Measurements from ENCODE around the gene TBX15. TPM values are rescaled to one million over a fixed set of nuclear protein-coding genes. Genes with fewer than 3 reads are reported as not detected.

TBX15 gene
- total RNA-seq, 1 experiment from 2014 or later, result 0.09 TPM

- POLR2A ChIA-PET, result interaction anchor here (0.7 kb wide), 2 partner anchors 268 to 505 kb away, joined by 3 to 4 read pairs; partner anchors contain the start of gene HSD3B1
These were observed 14.0 kb upstream of the TBX15 start for GRCh38 chr1:119002028-119002686.

GRCh38 chr1:119001181-119002027 lies 13.3 kb upstream of the TBX15 start:
- H3K4me1 Mint-ChIP-seq (ENCODE audit: insufficient read depth, unreplicated experiment), result peaks cover 9% of the 10 kb centered on the region
- ChIA-PET CTCF (interaction anchor here (0.6 kb wide), 1 partner anchor 160 kb away, joined by 3 read pairs; no protein-coding TSS in a partner anchor), POLR2A (interaction anchor here (0.5 to 0.7 kb wide), 2 partner anchors 505 to 786 kb away, joined by 3 to 4 read pairs; partner anchors contain the start of gene HSD3B1)
- H3K36me3 Mint-ChIP-seq (ENCODE audit: insufficient read depth, unreplicated experiment), result no peaks in the 10 kb centered on the region
- H3K4me3 Mint-ChIP-seq (ENCODE audit: unreplicated experiment), result peak overlapping the region; percentile 67
- intact Hi-C loops (cut with micrococcal nuclease), result loop anchor here (1.0 to 5.0 kb wide), 2 partner anchors 39 to 139 kb away; partner anchors contain the start of gene WARS2
- H3K27ac Mint-ChIP-seq (ENCODE audit: low read depth, unreplicated experiment), result peak overlapping the region; percentile 92
- BruUV-seq (replicated peaks), result TSS peak; percentile 74
- no peaks in the 10 kb centered on the region for H3K27me3 Mint-ChIP-seq (ENCODE audit: insufficient read depth, unreplicated experiment)
- DNase-seq (ENCODE audit: unreplicated experiment), result no peak
- no peak for TF ChIP-seq CTCF (IDR thresholded peaks at IDR 0.05; ENCODE audit: unreplicated experiment)
- no peaks in the 10 kb centered on the region for H3K9me3 Mint-ChIP-seq (ENCODE audit: unreplicated experiment)

More at GRCh38 chr1:119002028-119002686, 14.0 kb upstream of the TBX15 start:
- peak overlapping the region; percentile 67 for H3K4me3 Mint-ChIP-seq (ENCODE audit: unreplicated experiment)
- TF ChIP-seq CTCF (IDR thresholded peaks at IDR 0.05; ENCODE audit: unreplicated experiment), result no peak
- BruUV-seq (replicated peaks), result no TSS peak
- peak; percentile 95 for DNase-seq (ENCODE audit: unreplicated experiment)
- H3K27ac Mint-ChIP-seq (ENCODE audit: low read depth, unreplicated experiment), result peak overlapping the region; percentile 92
- intact Hi-C loops (cut with micrococcal nuclease), result loop anchor here (1.0 to 5.0 kb wide), 2 partner anchors 40 to 138 kb away; partner anchors contain the start of gene WARS2
- H3K4me1 Mint-ChIP-seq (ENCODE audit: insufficient read depth, unreplicated experiment), result peaks cover 9% of the 10 kb centered on the region
- H3K36me3 Mint-ChIP-seq (ENCODE audit: insufficient read depth, unreplicated experiment), result no peaks in the 10 kb centered on the region
- CTCF ChIA-PET, result interaction anchor here (0.7 kb wide), 1 partner anchor 10 kb away, joined by 3 read pairs; no protein-coding TSS in a partner anchor
- no peaks in the 10 kb centered on the region for H3K9me3 Mint-ChIP-seq (ENCODE audit: unreplicated experiment)
- H3K27me3 Mint-ChIP-seq (ENCODE audit: insufficient read depth, unreplicated experiment), result no peaks in the 10 kb centered on the region

- intact Hi-C loops (cut with micrococcal nuclease), result loop anchor here (5.0 kb wide), 1 partner anchor 38 kb away; no protein-coding TSS in a partner anchor
- Mint-ChIP-seq H3K4me1 (ENCODE audit: insufficient read depth, unreplicated experiment) (peaks cover 9% of the 10 kb centered on the region), H3K36me3 (ENCODE audit: insufficient read depth, unreplicated experiment) (no peaks in the 10 kb centered on the region), H3K27ac (ENCODE audit: low read depth, unreplicated experiment) (no peak overlapping the region), H3K27me3 (ENCODE audit: insufficient read depth, unreplicated experiment) (no peaks in the 10 kb centered on the region), H3K4me3 (ENCODE audit: unreplicated experiment) (no peak overlapping the region), H3K9me3 (ENCODE audit: unreplicated experiment) (no peaks in the 10 kb centered on the region)
- POLR2A ChIA-PET, result interaction anchor here (0.6 kb wide), 1 partner anchor 292 kb away, joined by 3 read pairs; no protein-coding TSS in a partner anchor
- no peak for TF ChIP-seq CTCF (IDR thresholded peaks at IDR 0.05; ENCODE audit: unreplicated experiment)
- DNase-seq (ENCODE audit: unreplicated experiment), result no peak
- CTCF ChIA-PET, result interaction anchor here (0.6 kb wide), 3 partner anchors 19 to 676 kb away, joined by 3 to 4 read pairs (median 3); no protein-coding TSS in a partner anchor
- BruUV-seq (replicated peaks), result no TSS peak
These were observed 12.4 kb upstream of the TBX15 start for GRCh38 chr1:119000371-119001180.
